Caki2 (cell line): ENCODE data around the gene GALNT14. TPM values are rescaled to one million over a fixed set of nuclear protein-coding genes. Genes with fewer than 3 reads are reported as not detected.

Experiments
- DNase-seq: peaks from one replicate; pipeline ENCODE4 v3.0.0-alpha.2; 2015; ENCODE audit warnings: low read depth
- in situ Hi-C: cut with HindIII; loops from 2 replicates; pipeline ENCODE4 v1.10.0; 2016; ENCODE audit warnings: low sequenced_read_pairs, low pct_unique_long_range_greater_than_20kb, mixed read lengths
- total RNA-seq: library from RNA; depleted of rRNA; stranded (reverse); fragments of >200 nt; shearing (Covaris generic); gene quantifications from 2 replicates; pipeline ENCODE4 v1.2.3, GENCODE V29; 2014; ENCODE audit warnings: low replicate concordance

GALNT14 gene
- total RNA-seq, 1 experiment from 2014 or later: 251 TPM

DNA sequence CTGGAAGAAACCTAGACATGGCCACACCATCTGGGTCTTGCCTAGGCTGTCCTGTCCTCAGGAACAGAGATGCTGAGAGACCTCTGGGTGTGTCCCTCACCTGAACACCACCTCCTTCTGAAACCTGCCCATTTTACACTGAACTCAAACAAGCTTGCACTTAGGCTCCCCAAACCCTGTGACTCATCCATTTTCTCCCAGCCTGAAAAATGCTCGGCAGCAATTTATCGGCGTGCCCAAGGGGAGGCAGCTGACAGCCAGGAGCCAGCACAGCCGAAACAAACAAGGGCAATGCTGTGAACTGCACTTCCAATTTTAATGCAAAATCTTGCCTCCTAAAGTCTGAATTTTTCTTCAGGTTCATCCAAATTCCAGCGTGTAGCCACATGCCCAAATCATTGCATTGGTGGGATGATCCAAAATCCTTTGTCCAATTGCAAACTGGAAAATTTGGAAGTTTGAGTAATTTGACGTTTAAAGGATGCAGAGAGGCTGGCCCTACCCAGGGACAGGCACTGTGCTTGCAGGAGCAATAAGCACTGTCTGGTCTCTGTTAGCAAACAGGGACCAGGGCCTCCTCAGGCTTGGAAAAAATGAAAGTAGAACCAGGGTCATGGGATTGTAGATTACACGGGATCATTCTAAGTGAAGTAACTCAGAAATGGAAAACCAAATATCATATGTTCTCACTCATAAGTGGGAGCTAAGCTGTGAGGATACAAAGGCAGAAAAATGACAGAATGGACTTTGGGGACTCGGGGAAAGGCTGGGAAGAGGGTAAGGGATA, 67.7 kb downstream of the GALNT14 start:
- in situ Hi-C loops: no loop called here
- DNase-seq: no peak

DNA sequence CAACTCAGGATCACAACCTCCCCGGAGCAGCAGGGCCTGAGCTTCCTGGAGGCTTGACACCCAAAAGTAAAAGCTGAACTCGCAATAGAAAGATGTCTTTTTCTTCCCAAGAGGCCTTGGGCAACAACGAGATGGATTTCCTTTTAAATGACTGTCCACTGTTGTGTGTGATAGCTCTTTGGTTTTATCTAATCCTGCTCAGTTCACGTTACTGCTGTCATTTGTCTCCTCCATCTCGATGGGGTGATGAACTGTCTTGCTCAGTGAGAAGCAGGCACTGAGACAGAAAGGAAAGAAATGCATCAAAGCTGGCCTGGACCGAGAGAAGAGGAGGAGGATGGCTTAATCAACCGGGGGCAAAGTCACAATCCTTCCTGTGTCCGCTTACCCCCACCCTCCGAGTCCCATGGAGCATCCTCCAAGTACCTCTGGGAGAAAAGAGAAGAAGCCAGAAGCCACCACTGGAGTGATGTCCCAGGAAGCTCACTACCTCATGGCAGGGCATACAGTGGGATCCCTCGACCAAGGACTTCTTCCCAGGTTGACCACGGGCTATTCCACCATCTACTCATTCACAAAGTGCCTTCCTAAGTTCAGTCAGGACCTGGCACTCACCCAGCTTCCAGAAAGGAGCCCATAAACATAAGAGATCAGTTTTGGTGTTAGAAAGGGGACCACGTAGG, 68.5 kb downstream of the GALNT14 start:
- DNase-seq: no peak

DNA sequence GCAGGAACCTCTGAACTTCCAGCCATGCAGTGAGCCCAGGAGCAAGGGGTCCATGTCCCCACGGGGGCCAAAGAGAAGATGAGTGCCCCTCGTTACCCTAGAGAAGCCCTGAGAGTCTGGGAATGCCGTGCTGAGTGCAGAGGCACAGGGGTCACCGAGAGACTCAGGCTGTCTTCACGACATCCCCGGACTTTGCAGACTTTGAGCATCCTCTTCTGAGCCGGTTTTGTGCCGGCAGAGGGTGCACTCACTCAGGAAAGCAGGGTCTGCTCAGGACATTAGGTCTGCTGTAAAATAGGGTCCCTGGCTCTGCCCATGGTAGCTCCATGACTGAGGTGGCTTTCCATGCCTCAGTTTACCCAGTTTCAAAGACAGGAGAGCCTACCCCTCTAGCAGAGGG, 71.0 kb downstream of the GALNT14 start:
- DNase-seq: no peak
- in situ Hi-C loops: no loop called here

More for the DNA sequence above, 68.5 kb downstream of the GALNT14 start:
- in situ Hi-C loops: no loop called here

- in situ Hi-C loops: no loop called here
- no peak for DNase-seq
Measured at GRCh38 chr2:31066551-31066950, 71.7 kb downstream of the GALNT14 start.

DNA sequence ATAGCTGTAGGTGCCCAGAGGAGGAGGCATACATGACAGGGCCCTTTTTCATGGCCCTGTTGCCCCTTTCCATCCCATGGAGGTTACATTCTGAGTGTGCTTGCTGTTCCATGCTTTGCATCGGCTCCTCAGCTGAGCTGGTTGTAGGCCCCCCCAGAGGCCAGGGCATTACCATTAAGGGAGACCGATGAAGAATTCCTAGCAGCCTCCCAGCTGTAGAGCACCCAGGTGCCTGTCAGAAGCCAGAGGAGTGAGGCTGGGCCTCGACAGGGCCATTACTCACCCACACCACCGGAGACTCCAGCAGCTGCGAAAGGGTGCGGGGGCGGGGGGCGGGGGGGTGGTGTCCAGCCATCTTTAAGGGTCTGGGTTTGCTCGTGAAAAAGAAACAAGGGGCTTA, 72.2 kb downstream of the GALNT14 start:
- DNase-seq: no peak
- in situ Hi-C loops: no loop called here

DNA sequence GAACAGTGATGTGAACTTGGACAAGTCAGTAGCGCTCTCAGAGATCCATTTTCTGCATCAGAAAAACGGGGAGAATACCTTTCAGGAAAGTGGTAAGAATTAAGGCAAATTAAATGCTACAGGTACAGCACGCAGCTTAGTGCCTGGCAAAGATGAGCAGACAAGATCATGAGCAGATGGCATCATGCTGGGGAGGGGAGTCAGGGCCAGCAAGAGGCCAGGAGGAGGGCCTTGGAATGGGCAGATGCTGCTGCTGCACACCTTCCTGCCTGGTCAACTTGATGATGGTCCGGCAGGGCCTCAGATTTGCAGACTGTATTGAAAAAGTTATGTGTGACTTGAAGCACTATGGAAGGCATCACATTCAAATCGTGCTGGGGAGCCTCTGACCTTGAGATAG, 72.9 kb downstream of the GALNT14 start:
- in situ Hi-C loops: no loop called here
- no peak for DNase-seq

DNA sequence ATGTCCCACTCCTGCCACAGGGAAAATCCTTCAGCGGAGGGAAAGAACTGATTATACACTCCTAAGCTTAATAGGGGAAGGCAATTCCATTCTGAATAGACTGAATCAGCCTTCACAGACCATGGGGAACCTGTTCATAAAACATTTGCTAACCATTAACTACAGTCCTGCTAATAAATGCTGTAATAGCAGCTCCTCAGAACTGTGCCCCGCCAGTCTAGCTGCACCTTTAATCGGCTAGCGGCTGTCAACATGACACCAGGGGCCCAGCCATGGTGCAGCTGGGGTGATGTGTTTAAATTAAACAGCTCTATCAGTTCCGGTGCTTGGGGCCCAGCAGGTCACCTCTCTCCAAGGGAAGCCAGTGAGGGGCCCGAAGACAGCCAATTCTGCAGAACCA, 77.8 kb downstream of the GALNT14 start:
- DNase-seq: peak; percentile 55
- in situ Hi-C loops: no loop called here

DNA sequence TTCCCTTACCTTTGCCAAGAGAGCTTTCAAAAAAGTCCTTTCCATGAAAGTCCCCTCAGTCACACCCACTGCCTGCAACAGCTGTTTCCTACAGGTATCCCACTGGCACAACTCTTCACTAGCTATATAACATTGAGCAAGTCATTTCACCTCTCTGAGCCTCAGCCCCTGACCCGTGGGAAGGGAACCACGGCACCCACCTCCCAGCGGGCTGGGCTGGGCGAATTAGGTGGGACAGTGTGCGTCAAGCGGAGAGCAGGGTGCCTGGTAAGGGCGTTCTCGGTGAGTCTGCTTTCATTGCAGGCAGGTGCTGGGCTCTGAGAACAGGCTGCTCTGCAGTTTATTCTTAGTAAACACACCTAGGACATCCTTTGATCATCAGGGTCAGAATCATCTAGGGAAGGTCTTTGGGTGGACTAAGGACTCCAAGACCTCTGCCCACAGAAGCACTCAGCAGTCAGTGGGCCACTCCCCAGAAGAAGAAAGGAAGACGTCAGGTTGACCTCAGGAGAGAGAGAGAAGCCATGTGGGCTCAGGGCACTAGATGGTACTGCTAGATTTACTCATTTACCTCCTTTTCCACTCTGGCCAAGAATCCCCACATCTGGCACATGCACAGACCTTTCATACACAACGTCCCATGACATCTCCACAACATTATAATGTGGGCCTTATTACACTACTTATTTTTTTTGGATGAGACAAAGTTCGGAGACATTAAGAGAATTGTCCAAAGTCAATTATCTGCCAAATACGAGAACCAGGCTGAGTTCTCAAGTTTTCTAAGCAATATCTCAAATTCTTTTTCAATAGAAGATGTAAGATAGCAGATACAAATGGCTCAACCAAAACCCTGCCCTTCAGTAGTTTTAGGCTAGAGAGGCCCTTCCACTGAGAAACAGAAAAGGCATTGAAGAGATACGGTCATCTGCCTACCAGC, 79.9 kb downstream of the GALNT14 start:
- in situ Hi-C loops: no loop called here
- DNase-seq: no peak

DNA sequence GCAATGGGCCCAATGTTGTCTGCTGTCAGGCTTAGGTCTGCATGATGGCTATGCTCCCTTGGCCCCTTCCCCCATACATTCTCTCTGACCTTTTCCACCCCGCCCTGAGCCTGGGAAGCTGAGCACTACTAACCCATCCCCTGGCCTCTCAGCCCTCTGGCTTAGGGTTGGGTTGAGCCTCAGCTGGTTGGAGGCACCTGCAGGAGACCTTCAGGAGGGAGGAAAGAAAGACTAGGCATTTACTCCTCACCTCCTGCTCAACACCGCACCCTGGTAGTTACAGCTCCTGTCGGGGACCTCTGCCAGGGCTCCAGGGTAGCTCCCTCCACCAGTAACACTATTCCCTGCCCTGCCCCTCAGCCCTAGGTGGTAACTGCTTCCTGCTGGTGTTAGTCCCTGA, 80.5 kb downstream of the GALNT14 start:
- in situ Hi-C loops: no loop called here
- DNase-seq: no peak

- no peak for DNase-seq
- in situ Hi-C loops: no loop called here
Measured at GRCh38 chr2:31055938-31056337, 82.3 kb downstream of the GALNT14 start.

- no peak for DNase-seq
- in situ Hi-C loops: no loop called here
Measured at GRCh38 chr2:31054842-31055388, 83.3 kb downstream of the GALNT14 start.

- in situ Hi-C loops: no loop called here
- no peak for DNase-seq
Measured at GRCh38 chr2:31053929-31054782, 84.1 kb downstream of the GALNT14 start.

DNA sequence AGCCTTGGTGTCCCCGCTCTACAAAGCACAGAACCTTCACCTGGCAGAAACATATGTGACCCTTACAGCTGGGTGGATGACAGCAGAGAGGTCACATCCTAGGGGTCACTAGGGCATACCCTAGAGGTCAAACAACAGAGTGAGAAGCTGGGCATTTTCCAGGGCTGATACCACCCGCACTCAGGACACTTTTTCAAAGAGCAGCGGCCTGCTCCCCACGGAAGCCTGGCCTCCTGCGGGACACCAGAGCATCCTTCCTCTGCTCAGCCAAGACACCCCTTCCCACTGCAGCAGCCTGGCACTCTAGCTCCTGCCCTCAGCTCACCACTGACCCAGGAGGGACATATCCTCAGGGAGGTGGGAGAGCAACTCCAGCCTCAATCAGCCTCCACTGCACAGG, 86.0 kb downstream of the GALNT14 start:
- DNase-seq: no peak
- in situ Hi-C loops: no loop called here

DNA sequence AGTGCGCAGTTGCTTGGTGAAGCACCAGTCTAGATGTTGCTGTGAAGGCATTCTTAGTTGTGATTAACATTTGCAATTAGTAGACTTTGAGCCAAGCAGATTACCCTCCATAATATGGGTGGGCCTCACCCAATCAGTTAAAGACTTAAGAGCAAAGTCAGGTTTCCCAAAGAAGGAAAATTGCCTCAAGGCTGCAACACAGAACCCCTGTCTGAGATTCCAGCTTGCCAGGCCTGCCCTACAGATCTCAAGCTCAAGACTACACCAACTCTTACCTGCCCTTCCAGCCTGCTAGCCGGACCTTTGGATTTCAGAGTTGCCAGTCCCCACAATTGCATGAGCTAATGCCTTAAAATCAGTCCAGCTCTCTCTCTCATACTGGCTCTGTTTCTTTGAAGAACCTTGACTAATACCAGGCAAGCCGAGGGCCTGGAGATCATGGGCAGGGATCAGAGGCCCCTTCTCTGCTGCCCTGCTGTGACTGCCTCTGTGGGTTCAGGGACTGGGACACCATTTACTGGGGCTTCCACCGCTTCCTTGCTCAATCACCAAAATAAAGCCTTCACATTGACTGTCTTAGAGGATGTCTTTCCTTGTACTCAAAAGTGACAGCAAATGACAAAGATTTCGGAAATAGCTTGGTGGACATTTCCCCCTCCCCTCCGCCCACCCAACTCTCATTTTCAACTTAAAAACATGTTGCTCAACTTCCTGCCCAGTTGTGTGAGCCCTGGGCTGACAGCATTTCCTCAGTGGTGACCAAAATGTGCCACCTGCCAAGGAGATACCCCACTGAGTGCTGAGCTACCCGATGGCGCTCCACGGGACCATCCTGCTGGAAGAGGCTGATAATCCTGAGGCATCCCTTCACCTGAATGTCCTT, 86.7 kb downstream of the GALNT14 start:
- no peak for DNase-seq
- in situ Hi-C loops: no loop called here

DNA sequence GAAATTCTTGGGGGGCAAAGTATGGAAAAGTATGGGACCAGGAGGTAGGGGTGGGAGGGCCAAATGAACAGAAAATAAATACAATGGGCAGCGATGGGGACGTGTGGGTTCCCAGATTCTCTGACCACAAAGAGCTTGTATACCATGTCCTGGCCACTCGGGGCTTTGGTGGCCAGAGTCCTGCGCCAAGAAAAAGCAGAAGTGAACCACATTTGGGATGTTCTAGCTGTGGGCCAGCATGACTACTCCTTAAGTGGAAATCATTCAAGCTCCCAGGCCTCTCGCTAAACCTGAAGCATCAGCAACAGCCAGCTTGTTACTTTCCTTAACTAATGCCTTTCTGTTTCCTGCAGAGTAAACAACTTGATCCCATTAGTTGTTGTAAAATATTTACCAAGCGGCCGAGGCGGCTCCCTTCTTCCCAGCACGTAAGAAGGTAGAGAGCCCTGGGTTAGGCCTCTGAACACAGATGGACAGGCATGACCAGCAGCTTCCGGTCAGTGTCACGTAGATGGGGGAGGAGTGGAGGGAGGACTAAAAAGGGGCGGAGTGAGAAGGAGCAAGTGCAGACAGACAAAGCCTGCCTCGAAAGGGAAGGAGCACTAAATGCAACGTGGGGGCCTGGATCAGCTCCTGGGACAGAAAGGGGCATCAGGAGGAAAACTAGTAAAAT, 88.2 kb downstream of the GALNT14 start:
- DNase-seq: peak; percentile 73
- in situ Hi-C loops: no loop called here

GRCh38 chr2:31049264-31049663, 89.0 kb downstream of the GALNT14 start:
- DNase-seq: peak; percentile 18
- in situ Hi-C loops: no loop called here
